22Rv1 (cell line): ENCODE data around the gene CARM1.

Source experiments
- ZFX ChIP-seq: fragments of 450-650 bp; IDR thresholded peaks from 2 replicates; pipeline ENCODE4 v1.6.1; 2017; ENCODE audit warnings: antibody characterized with exemption, borderline replicate concordance
- TF ChIP-seq, protein P1 (sequence below): fragments of 450-650 bp; IDR thresholded peaks from 2 replicates; pipeline ENCODE4 v1.5.1; 2017; ENCODE audit warnings: mild to moderate bottlenecking

DNA sequence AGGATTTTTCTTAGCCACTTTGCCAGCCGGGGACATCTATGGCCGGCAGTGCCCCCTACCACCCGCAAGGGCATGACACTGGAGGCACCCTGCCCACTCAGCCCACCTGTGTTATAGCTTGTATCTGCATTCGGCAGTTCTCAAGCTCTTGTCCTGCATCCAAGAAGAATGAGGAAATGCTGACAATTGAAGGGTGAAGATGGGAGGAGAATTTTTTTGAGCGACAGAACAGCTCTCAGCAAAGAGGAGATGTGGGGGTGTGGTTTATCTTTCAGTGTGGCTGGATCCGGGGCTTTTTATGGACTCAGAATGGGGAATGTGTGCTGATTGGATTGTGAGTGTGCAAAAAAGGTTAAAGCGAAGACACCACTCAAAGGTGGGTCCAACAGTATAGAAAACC lies 28.6 kb upstream of the CARM1 start:
- TF ChIP-seq, protein P1, sequence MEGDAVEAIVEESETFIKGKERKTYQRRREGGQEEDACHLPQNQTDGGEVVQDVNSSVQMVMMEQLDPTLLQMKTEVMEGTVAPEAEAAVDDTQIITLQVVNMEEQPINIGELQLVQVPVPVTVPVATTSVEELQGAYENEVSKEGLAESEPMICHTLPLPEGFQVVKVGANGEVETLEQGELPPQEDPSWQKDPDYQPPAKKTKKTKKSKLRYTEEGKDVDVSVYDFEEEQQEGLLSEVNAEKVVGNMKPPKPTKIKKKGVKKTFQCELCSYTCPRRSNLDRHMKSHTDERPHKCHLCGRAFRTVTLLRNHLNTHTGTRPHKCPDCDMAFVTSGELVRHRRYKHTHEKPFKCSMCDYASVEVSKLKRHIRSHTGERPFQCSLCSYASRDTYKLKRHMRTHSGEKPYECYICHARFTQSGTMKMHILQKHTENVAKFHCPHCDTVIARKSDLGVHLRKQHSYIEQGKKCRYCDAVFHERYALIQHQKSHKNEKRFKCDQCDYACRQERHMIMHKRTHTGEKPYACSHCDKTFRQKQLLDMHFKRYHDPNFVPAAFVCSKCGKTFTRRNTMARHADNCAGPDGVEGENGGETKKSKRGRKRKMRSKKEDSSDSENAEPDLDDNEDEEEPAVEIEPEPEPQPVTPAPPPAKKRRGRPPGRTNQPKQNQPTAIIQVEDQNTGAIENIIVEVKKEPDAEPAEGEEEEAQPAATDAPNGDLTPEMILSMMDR: no peak
- no peak for TF ChIP-seq ZFX
